ENCODE results near the gene WIPI1.

DNA sequence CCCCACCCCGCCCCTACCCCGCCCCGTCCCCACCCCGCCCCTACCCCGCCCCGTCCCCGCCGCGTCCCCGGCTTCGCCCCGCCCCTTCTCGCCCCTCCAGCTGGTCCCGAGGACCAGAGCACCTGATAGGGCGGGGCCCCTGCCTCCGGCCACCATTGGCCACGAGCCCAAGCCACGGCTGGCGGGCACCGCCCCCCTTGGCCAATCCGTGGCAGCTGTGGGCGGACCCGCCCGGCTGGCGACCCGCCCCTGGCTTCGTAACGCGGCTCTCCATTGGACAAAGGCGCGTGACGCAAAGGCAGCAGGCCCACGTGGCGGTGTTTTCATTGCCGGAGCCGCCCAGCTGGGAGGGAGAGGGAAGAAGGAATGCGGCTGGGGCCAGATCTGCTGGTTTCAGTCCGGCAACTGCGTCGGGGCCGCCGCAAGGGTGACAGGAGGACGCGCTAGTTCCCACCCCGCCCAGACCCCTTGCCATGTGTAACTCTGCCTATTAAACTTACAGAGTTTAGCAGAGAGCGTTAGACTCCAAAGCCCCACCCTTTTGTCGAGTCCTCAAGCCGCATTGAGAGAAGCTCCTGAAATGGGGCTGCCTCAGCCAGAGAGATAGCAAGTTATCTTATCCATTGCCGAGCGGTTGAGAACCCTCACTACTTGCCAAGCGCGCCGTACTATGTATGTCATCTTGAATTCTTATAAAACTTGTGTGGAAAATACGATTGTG lies 403 bp upstream of the WIPI1 start:
- TF ChIP-seq POLR2A (IDR thresholded peaks at IDR 0.05; ENCODE audit: low read length) (peak; percentile 90), GATA1 (IDR thresholded peaks at IDR 0.05; ENCODE audit: low read depth, low read length) (no peak)
